K562 (cell line): ENCODE measurements around the gene ASB10.

Experiments
- ARID1B ChIP-seq: fragments of 450-650 bp; IDR thresholded peaks from 2 replicates; pipeline ENCODE4 v1.6.1; 2016; ENCODE audit warnings: antibody characterized with exemption, mild to moderate bottlenecking, inconsistent platforms
- EP300 ChIP-seq: IDR thresholded peaks from 2 replicates; pipeline ENCODE4 v1.6.1; 2012; ENCODE audit warnings: low read length, improper control_type of control experiment
- EZH2 ChIP-seq: IDR thresholded peaks from 2 replicates; pipeline ENCODE4 v1.6.1; 2012; ENCODE audit warnings: low read depth, mild to moderate bottlenecking, inconsistent platforms, low read length, borderline replicate concordance
- GATA2 ChIP-seq: sonication (generic); formaldehyde crosslinking; IDR thresholded peaks from 2 replicates; pipeline ENCODE4 v1.4.0; 2020; ENCODE audit warnings: mild to moderate bottlenecking, missing genetic modification reagents
- PHF8 ChIP-seq: fragments of 200-600 bp; sonication (generic); IDR thresholded peaks from 2 replicates; pipeline ENCODE4 v1.6.1; 2012; ENCODE audit warnings: mixed run types, mild to moderate bottlenecking, inconsistent platforms, low read length, moderate library complexity, borderline replicate concordance
- POLR2AphosphoS5 ChIP-seq: IDR thresholded peaks from 2 replicates; pipeline ENCODE4 v1.6.1; 2011; ENCODE audit warnings: mild to moderate bottlenecking, low read depth, low read length, moderate library complexity; ENCODE audit not compliant: control insufficient read depth, insufficient read depth
- ZBTB1 ChIP-seq: sonication (generic); formaldehyde crosslinking; IDR thresholded peaks from 2 replicates; pipeline ENCODE4 v1.8.1; 2023; ENCODE audit warnings: missing genetic modification reagents, low read depth, mild to moderate bottlenecking, borderline replicate concordance
- ZBTB8A ChIP-seq: fragments of 450-650 bp; IDR thresholded peaks from 2 replicates; pipeline ENCODE4 v1.6.1; 2018; ENCODE audit warnings: mild to moderate bottlenecking, moderate library complexity; ENCODE audit not compliant: partially characterized antibody
- TF ChIP-seq, protein P1 (sequence below), 3 experiments: IDR thresholded peaks in 2 of 3; conservative IDR thresholded peaks in 1 of 3; 2 replicates each; pipeline ENCODE4 v1.5.1; 2011 to 2012; ENCODE audit warnings: low read length in 3 of 3, mild to moderate bottlenecking in 3 of 3, control low read depth in 2 of 3, improper control_type of control experiment in 1 of 3, inconsistent platforms in 1 of 3, low read depth in 1 of 3, mixed read lengths in 1 of 3, moderate library complexity in 1 of 3; ENCODE audit not compliant: insufficient read depth in 2 of 3
- TF ChIP-seq, protein P2 (sequence below): sonication (generic); formaldehyde crosslinking; IDR thresholded peaks from 2 replicates; pipeline ENCODE4 v1.5.0; 2020; ENCODE audit warnings: missing genetic modification reagents
- TF ChIP-seq, protein P3 (sequence below), 3 experiments: fragments of 200-800 bp in 1 of 3; sonication (Bioruptor generic) in 1 of 3; sonication (generic) in 1 of 3; formaldehyde crosslinking in 1 of 3; IDR thresholded peaks; 2 replicates each; pipeline versions ENCODE4 v1.6.1 to v1.8.0; 2016 to 2022; ENCODE audit warnings: mild to moderate bottlenecking in 2 of 3, missing compliant biosample characterization in 2 of 3, missing genetic modification characterization in 2 of 3, missing genetic modification reagents in 1 of 3

DNA sequence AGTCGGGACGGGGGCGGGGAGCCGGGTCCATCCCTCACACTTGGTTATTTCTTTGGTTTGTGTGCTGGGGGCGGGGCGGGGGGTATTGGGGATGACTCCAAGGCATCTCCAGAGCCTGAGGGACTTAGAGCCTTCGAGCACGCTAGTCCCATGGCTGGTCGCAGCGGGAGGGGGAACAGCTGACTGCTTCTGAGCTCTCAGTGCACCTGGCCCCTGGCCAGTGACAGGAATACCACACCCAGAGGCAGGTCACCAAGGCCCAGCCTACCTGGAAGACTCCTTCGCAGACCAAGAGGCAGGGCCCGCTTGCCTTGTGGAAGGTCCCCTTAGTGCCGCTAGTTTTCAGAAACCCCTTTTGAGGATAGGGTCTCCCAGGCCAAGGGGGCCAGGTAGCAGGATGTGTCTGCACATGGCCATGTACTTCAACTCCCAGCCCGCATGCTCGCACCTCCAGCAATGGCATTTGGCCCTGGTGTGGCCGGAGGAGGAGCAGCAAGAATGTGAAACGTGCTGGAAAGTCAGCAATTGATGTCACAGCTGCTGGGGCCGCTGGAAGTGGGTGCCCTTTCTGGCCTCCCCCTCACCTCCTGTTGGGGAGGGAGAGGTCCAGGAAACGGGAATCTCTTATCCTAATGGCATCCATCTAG lies 60.4 kb downstream of the ASB10 start:
- no peak for TF ChIP-seq EP300
- TF ChIP-seq ARID1B = no peak
- no peak for TF ChIP-seq PHF8
- TF ChIP-seq ZBTB8A = no peak
- TF ChIP-seq POLR2AphosphoS5 = no peak
- TF ChIP-seq, protein P1, sequence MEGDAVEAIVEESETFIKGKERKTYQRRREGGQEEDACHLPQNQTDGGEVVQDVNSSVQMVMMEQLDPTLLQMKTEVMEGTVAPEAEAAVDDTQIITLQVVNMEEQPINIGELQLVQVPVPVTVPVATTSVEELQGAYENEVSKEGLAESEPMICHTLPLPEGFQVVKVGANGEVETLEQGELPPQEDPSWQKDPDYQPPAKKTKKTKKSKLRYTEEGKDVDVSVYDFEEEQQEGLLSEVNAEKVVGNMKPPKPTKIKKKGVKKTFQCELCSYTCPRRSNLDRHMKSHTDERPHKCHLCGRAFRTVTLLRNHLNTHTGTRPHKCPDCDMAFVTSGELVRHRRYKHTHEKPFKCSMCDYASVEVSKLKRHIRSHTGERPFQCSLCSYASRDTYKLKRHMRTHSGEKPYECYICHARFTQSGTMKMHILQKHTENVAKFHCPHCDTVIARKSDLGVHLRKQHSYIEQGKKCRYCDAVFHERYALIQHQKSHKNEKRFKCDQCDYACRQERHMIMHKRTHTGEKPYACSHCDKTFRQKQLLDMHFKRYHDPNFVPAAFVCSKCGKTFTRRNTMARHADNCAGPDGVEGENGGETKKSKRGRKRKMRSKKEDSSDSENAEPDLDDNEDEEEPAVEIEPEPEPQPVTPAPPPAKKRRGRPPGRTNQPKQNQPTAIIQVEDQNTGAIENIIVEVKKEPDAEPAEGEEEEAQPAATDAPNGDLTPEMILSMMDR (IDR thresholded peaks at IDR 0.05 in 2 of 3, conservative IDR thresholded peaks at IDR 0.05 in 1 of 3; ENCODE audit: insufficient read depth in 2 of 3, low read depth in 1 of 3, low read length in 3 of 3) = no peak
- TF ChIP-seq, protein P2, sequence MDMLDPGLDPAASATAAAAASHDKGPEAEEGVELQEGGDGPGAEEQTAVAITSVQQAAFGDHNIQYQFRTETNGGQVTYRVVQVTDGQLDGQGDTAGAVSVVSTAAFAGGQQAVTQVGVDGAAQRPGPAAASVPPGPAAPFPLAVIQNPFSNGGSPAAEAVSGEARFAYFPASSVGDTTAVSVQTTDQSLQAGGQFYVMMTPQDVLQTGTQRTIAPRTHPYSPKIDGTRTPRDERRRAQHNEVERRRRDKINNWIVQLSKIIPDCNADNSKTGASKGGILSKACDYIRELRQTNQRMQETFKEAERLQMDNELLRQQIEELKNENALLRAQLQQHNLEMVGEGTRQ = no peak
- no peak for TF ChIP-seq GATA2 (CRISPR knock-in tag)
- TF ChIP-seq EZH2 = no peak
- TF ChIP-seq, protein P3, sequence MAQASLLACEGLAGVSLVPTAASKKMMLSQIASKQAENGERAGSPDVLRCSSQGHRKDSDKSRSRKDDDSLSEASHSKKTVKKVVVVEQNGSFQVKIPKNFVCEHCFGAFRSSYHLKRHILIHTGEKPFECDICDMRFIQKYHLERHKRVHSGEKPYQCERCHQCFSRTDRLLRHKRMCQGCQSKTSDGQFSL (CRISPR knock-in tag; IDR thresholded peaks at IDR 0.05) = no peak
- TF ChIP-seq, protein P3 (tag; IDR thresholded peaks at IDR 0.05) = no peak
- TF ChIP-seq ZBTB1 (CRISPR knock-in tag) = no peak
